Stimulated activated CD8-positive, alpha-beta memory T cell treated with anti-CD3 and anti-CD28 coated beads, Interleukin-7, amount 100 ng/mL, for 48 hours (primary cell): ENCODE data around the gene PPRC1.

ENCODE experiments used
- DNase-seq, 2 donors: peaks; one replicate each; pipeline ENCODE4 v3.0.0-alpha.2; 2020; ENCODE audit warnings: low read depth in 1 of 2; ENCODE audit errors: extremely low read depth in 1 of 2

PPRC1 gene

DNA sequence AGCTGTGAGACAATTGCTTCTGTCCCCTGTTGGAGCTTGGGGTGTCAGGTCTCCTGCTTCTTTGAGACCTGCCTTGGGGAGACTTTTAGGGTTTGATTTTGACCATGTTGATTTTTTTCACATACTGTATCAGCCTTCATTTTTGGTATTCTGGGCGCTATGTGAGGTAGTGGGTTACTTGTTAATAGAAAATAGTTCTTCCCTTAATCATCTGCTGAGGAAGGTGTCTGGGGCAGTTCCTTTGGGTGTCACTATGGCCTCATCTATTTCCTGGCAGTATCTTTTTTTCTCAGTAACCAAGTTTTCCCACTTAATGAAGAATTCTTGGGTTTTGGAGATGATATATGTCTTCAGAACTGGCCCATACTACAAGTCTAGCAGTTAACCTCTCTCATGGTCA lies 14.7 kb downstream of the PPRC1 start:
- DNase-seq, result no peak

DNA sequence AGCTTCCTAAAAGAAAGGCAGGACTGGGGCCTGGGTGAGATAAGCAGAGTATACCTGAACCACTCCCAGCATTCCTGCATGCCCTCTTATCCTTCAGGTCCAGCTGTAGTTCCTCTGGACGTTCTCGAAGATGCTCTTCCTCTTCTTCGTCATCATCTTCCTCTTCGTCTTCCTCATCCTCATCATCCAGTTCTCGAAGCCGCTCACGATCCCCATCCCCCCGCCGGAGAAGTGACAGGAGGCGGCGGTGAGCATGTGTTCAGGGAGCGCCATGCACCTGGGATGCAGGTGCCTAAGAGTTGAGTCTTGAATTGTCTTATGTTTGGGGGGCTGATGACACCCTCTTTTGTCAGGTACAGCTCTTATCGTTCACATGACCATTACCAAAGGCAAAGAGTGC lies 15.4 kb downstream of the PPRC1 start:
- DNase-seq, result no peak

DNA sequence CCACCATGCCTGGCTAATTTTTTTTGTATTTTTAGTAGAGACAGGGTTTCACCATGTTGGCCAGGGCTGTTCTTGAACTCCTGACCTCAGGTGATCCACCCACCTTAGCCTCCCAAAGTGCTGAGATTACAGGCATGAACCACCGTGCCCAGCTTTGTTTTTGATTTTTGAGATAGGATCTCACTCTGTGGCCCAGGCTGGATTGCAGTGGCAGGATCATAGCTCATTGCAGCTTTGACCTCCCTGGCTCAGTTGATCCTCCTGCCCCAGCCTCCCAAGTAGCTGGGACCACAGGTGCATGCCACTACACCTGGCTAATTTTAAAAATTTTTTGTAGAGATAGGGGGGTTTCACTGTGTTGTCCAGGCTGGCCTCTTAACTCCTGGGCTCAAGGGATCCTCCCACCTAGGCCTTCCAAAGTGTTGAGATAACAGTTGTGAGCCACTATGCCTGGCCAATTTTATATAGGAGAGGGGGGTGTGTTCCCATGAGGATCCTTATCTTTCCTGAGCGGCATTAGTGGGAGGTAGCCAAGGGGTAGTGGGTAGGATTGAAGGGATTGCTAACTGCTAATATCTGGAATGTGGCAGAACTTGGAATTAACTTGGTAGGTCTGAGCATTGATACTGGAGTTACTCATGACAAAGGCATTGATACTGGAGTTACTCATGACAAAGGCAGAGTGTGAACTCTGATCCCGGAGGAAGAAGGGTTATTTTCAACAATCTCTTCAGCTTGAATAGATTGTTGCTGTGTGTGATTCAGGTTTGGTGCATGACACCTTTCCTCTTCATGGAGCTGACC lies 18.3 kb downstream of the PPRC1 start:
- no peak for DNase-seq

DNA sequence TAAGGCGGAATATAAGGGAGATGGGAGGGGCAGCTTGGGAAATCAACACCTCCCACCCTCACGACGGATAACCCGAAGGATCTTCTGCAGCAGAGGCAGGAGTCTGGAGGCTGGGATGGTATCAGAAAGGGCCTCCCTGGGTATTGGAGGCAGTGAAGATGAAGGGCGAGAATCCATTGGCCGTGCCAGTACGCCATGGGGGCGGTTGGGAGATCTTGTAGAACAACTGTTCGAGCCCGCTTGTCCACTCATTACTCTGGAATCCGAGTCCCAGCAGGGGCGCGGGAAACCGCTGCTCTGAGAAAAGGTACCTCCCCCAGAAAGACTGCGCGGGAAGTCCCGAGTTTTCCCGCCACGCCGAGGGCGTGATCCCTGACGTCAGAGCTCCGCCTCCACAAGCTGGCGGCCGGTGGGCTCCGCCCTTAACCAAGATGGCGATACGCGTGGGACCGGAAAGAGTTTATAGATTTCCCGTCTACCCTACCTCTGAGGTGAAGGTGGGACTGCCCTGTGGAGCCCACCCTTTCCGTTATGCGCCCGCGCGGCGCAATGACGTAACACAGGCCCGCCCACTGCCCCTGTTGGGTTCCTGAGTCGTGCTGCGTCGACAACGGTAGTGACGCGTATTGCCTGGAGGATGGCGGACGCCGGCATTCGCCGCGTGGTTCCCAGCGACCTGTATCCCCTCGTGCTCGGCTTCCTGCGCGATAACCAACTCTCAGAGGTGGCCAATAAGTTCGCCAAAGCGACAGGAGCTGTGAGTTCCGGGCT lies 19.1 kb downstream of the PPRC1 start, which contains the start of gene NOLC1:
Gene NOLC1 (plus strand): TSS at position 616 of the 771 bp plus-strand sequence. CDS start 22 bp downstream, at position 638.
- peak; percentile 98 to 100 for DNase-seq

DNA sequence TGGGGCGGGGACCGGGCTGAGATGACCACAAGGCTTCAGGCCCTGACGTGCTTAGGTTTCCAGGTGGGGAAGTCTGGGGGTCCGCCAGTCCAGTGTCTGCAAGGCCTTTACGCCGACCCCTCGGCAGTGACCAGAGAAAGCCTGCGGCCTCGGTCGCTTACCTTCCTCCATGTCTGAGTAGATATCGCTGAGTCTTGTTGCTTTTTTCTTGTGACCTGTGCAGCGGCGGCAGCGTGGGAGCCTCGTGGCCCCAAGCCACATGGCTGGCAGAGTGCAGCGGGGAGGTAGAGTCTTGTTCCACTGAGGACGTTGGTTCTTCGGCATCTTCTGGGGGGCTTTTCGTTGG lies 19.7 kb downstream of the PPRC1 start:
- peak; percentile 21 to 26 for DNase-seq

DNA sequence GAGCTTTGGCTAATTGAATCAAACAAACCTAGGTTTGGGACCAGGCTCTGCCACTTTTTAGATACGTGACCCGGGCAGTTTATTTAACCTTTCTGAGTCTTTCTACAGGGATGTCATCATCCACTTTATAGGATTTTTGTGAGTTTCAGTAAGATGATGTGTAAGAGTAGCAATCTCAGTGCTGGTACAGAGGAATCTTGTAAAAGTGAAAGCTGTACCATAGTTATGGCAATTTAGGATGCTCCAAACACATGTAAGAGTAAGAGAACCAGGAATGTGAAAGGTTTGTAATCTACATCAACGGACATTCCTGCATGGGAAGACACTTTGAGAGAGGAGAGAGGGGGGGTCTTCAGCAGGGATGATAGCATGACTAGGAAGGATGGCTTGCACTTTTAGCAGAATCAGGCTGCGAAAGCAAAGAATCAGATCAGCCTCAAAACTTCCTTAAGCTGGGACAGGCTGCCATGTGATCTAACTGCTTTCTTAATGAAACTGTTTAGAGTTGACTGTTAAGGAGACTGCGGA lies 20.3 kb downstream of the PPRC1 start:
- no peak for DNase-seq

DNA sequence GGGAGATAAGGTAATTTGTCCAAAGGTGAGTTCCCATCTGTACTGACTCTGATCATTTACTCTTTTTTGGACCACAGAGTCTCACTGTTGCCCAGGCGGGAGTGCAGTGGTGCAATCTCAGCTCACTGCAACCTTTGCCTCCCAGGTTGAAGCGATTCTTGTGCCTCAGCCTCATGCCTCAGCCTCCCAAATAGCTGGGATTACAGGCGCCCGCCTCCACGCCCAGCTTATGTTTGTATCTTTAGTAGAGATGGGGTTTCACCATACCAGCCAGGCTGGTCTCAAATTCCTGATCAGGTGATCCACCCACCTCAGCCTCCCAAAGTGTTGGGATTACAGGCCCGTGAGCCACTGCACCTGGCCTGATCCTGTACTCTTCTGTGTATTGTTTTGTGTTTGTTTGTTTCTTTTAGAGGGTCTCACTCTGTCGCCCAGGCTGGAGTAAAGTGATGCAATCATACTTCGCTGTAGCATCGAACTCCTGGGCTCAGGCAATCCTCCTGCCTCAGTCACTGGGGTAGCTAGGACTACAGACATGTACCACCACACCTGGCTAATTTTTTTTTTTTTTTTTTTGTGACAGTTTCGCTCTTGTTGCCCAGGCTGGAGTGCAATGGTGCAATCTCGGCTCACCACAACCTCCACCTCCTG lies 21.8 kb downstream of the PPRC1 start:
- DNase-seq, result no peak

DNA sequence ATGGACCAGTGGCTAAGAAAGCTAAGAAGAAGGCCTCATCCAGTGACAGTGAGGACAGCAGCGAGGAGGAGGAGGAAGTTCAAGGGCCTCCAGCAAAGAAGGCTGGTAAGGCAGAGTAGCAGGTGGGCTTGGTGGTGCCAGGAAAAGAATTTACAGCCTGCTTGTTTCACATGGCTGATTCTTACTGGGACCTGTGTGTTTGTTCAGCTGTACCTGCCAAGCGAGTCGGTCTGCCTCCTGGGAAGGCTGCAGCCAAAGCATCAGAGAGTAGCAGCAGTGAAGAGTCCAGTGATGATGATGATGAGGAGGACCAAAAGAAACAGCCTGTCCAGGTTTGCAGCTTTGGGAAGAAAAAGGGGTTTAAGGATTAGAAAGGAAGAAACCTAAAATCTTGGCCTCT lies 24.4 kb downstream of the PPRC1 start:
- no peak for DNase-seq

DNA sequence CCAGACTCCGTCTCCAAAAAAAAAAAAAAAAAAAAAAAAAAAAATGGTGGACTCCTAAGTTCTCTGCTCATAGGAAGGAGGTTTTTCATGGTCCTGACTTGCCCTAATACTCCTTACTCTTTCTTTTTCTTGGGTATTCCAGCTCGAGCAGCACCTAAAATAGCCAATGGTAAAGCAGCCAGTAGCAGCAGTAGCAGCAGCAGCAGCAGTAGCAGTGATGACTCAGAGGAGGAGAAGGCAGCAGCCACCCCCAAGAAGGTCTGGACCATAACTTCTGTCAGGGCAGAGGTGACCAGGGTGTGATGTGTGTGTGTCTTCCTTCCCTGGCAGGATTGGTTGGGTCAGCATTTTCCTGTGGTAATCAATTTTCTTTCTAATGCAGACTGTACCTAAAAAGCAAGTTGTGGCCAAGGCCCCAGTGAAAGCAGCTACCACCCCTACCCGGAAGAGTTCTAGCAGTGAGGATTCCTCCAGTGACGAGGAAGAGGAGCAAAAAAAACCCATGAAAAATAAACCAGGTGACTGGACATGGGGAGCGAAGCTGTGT lies 26.3 kb downstream of the PPRC1 start:
- no peak for DNase-seq

DNA sequence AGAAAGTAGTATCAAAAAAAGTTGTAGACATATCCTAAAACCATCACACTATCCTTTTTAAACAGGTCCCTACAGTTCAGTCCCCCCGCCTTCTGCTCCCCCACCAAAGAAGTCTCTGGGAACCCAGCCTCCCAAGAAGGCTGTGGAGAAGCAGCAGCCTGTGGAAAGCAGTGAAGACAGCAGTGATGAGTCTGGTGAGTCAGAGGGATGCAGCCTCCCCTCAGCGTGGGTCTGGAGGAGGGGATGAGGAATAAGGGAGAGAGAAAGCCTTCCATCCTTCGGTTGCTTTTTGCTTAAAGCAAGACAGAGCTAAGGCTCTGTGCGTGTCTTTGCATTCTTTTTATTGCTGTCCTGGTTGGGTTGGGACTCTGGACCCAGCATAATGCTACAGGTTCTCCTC lies 27.0 kb downstream of the PPRC1 start:
- no peak for DNase-seq

DNA sequence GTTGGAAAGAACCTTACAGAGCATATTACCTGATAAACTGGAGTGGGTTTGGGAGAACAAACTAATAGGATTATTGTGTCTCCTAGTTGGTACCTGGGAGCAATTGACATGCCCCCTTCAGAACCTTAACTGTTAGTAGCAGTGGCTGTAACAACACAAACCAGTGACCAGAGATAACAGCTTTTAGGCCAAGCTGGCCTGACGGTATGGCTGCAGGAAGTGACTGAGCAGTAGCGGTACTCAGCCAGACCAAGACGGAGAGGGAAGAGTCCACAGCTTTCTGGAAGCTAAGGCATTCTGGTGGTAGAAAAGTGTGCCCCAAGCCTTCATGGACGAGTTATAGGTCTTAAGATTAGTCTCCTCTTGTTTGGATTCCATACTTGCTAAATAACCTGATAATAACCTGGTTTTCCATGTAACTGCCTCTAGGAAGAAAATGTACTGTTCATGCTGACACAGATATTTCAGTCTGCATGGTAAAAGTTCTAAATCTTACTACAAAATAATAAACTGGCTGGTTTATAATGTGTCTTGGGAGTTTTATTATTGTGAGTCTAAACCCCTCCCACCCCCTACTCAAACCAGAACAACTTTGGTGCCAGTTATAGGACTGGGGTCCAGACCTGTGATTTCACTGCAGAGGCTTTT lies 30.6 kb downstream of the PPRC1 start:
- DNase-seq, result no peak

DNA sequence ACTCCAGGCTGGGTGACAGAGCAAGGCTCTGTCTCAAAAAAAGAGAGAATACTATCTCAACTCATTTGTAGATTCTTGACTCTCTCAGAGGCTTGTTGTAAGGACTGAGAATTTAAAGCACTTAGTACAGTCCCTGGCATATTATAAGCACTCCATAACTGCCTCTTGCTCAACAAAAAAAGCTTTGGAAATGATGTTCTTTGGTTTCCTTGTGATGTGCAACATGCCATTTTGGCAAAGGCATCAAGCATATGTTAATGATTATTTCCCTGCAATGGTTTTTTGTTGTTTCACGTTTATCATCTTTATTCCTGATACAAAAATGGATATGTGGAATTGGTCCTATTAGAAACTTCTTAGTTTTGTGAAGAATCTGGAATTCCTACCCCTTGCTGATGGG lies 35.0 kb downstream of the PPRC1 start:
- DNase-seq, result no peak

DNA sequence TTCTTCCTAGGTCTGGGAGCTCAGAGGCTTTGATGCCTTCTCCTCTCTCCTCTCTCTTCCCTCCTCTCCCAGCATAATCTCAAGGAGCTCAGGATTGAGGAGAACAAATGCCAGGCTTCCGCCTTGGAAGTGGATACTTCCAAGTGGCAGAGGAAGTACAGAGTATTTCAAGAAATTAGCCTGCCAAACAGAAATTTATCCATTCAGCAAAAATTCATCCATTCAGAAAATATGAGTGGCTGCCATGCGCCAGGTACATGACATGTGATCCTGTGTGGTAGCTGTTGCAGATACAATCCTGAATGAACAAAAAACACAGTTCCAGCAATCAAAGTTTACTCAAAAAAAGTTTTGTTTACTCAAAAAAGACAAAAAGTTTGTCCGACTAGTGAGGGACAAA lies 37.8 kb downstream of the PPRC1 start:
- DNase-seq, result no peak

DNA sequence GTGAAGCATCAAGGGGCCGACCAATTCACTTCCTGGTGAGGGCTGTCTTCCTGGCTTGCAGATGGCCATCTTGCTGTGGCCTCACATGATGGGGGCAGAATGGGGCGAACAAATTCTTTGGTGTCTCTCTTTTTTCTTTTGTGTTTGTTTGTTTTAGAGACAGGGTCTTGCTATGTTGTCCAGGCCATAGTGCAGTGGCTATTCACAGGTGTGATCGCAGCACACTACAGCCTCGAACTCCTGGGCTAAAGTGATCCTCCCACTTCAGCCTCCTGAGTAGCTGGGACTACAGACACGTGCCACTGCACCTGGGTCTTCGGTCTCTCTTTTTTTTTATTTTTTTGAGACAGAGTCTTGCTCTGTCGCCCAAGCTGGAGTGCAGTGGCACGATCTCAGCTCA lies 39.4 kb downstream of the PPRC1 start:
- no peak for DNase-seq

DNA sequence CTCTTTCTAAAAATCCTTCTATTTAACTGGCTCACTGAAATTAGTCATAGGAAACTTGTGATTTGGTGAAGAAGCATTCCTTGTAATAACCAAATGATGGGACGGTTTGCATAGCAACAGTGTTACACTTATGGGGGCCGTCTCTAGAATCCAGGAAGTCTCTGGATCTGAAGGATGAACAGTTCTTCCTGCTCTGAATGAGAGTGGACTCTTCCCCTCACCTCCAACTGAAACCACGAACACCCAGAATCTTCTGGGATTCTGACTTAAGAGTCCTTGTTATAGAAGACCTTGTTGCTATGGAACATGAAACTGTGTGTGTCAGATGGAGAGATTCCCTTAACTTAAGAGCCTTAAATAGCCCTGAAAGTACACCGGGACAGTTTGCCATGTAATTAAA lies 42.6 kb downstream of the PPRC1 start:
- DNase-seq, result no peak

DNA sequence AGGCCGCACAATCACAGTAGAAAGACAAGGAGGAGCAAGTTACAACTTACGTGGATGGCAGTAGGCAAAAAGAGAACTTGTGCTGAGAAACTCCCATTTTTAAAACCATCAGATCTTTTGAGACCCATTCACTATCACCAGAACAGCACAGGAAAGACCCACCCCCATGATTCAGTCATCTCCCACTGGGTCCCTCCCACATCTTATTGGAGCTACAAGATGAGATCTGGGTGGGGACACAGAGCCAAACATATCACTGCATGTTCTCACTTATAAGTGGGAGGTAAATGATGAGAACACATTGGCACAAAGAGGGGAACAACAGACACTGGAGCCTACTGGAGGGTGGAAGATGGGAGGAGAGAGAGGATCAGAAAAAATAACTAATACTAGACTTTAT lies 51.8 kb downstream of the PPRC1 start:
- DNase-seq, result no peak

DNA sequence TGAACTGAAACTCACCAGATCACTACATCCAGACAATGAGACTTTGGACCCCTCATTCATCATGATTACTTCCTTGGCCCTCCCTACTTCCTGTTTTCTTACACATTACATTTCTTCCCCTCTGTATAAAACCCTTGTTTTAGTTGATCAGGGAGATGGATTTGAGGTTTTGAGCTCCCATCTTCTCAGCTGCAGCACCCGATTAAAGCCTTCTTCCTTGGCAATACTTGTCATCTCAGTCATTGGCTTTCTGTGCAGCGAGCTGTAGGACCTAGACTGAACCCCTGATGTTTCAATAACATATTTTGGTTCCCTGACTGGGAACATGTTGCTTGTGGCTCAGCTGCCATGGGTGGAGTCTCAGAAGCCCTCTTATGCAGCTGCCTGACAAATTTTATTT lies 52.4 kb downstream of the PPRC1 start:
- DNase-seq, result no peak

DNA sequence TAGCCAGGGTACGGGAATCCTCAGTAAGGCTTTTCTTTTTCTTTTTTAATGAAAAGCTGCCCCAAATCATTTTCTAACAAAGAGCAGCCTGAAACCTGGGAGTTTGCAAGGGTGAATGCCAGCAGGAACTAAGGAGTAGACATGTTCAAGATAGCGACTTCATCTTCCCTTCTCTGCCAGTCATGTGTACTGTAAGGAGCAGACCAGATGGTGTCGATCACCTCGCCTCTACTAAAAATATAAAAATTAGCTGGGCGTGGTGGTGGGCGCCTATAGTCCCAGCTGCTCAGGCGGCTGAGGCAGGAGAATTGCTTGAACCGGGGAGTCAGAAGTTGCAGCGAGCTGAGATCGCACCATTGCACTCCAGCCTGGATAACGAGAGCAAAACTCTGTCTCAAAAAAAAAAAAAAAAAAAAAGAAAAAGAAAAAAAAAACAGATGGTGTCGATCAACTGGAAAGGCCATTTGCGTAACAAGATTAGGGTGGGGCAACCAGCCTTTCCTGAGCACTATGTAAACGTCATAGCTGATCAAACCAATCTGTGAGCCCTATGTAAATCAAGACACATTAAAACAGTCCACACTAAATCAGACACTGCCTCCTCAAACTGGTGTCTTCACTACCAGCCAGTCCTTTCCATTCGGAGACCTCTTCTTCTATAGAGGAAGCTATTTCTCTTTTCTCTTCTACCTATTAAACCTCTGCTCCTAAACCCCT lies 53.1 kb downstream of the PPRC1 start:
- DNase-seq, result no peak

DNA sequence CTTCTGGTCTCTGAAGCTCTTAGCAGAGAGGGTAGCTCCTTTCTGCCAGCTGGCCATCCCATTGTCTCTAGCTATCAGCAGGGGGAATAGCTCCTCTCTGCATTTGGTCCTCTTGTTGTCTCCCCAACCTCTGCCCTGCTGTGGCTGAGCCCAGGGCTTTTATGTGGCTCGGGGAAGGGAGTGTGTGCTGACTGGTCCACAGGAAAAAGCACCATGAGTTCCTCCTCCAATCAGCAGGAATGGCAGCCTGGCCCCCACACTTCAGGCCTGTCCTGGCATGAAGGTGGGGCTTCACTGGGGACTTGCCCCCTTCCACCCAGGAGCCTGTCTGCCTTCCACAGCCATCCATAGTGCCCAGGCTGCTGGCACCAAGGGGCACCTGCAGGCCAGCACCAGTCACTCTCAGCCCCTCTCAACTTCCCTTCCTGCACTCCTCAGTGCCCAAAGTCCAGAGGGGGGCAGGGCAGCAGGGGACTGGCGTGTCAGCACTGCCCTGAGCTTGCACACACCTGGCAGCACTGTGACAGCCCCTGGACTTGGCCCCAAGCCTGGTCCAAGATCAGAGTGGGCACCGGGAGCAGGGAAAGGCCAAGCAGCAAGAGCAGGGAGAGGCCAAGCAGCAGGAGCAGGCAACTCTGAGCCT lies 55.6 kb downstream of the PPRC1 start:
- no peak for DNase-seq
